ENCODE results near the gene MAG. TPM values are rescaled to one million over a fixed set of nuclear protein-coding genes. Genes with fewer than 3 reads are reported as not detected.

MAG gene
- total and polyA plus RNA-seq, 2 of the 8 experiments (the other 6 are each of a cell fraction or from before 2014, with no cell fraction given): 0.20 to 1.3 TPM

GRCh38 chr19:35314031-35314430 lies 22.1 kb downstream of the MAG start (continued):
- TF ChIP-seq CHD7 (IDR thresholded peaks at IDR 0.05; ENCODE audit: insufficient replicate concordance, low read length) (no peak), MAFK (IDR thresholded peaks at IDR 0.05; ENCODE audit: low read depth, low read length) (no peak), KDM4A (IDR thresholded peaks at IDR 0.05; ENCODE audit: low read depth, low read length, severe bottlenecking) (no peak), SIX5 (IDR thresholded peaks at IDR 0.05; ENCODE audit: low read depth, low read length) (no peak), SRF (IDR thresholded peaks at IDR 0.05; ENCODE audit: low read depth, low read length) (no peak), POU5F1 (IDR thresholded peaks at IDR 0.05; ENCODE audit: low read depth, low read length) (no peak), ATF2 (IDR thresholded peaks at IDR 0.05; ENCODE audit: low read length) (no peak), NRF1 (IDR thresholded peaks at IDR 0.05; ENCODE audit: low read depth, low read length) (no peak), SIN3A (conservative IDR thresholded peaks at IDR 0.05 in 1 of 2, IDR thresholded peaks at IDR 0.05 in 1 of 2; ENCODE audit: low read depth in 1 of 2, low read length in 2 of 2) (no peak)

Data from H1 (cell line).